BLaER1 treated with 17β-estradiol and CSF1 and Interleukin-3, amounts not matched to agents 10 nM and 100 nM (cell line): Measurements from ENCODE around the gene PEPD.

Source experiments
- H3K27ac ChIP-seq, 11 experiments: shearing (Covaris generic); formaldehyde crosslinking; 2 replicates each; pipeline ENCODE4 v1.8.1; 2022
- H3K27me3 ChIP-seq, 11 experiments: shearing (Covaris generic); formaldehyde crosslinking; 2 replicates each; pipeline ENCODE4 v1.8.1; 2022
- H3K36me3 ChIP-seq, 11 experiments: shearing (Covaris generic); formaldehyde crosslinking; 2 replicates each; pipeline ENCODE4 v1.8.1; 2022
- H3K4me1 ChIP-seq, 10 experiments: shearing (Covaris generic); formaldehyde crosslinking; 2 replicates each; pipeline ENCODE4 v1.8.1; 2022
- H3K4me2 ChIP-seq, 11 experiments: shearing (Covaris generic); formaldehyde crosslinking; 2 replicates each; pipeline ENCODE4 v1.8.1; 2022
- H3K4me3 ChIP-seq, 10 experiments: shearing (Covaris generic); formaldehyde crosslinking; 2 replicates each; pipeline ENCODE4 v1.8.1; 2022
- H3K9ac ChIP-seq, 11 experiments: shearing (Covaris generic); formaldehyde crosslinking; 2 replicates each; pipeline ENCODE4 v1.8.1; 2022
- H3K9me3 ChIP-seq, 11 experiments: shearing (Covaris generic); formaldehyde crosslinking; replicated peaks in 1 of 11; 2 replicates each; pipeline ENCODE4 v1.8.1; 2022
- H4K20me1 ChIP-seq, 11 experiments: shearing (Covaris generic); formaldehyde crosslinking; 2 replicates each; pipeline ENCODE4 v1.8.1; 2022
- Cebpa-rat ChIP-seq, 11 experiments: shearing (Covaris generic); IDR thresholded peaks; 2 replicates each; pipeline ENCODE4 v1.8.1; 2022

Gene PEPD

GRCh38 chr19:33445442-33446329 lies 75.9 kb downstream of the PEPD start:
- H3K36me3 ChIP-seq, result peaks cover 0 to 49% (median 0%) of the 10 kb centered on the region in 11 experiments; a peak in 6 of 22 replicates
- H3K4me2 ChIP-seq, result no peak overlapping the region
- peaks cover 0 to 49% (median 12%) of the 10 kb centered on the region in 11 experiments; a peak in 9 of 22 replicates for H4K20me1 ChIP-seq
- no peak overlapping the region for H3K27ac ChIP-seq
- no peak for TF ChIP-seq Cebpa-rat (IDR thresholded peaks at IDR 0.05)
- H3K27me3 ChIP-seq, result no peaks in the 10 kb centered on the region
- no peaks in the 10 kb centered on the region for H3K9me3 ChIP-seq
- H3K4me1 ChIP-seq, result peaks cover 10 to 15% (median 12%) of the 10 kb centered on the region in 10 experiments; a peak in 18 of 20 replicates
- no peak overlapping the region for H3K4me3 ChIP-seq
- no peak overlapping the region for H3K9ac ChIP-seq

GRCh38 chr19:33444562-33445441 lies 76.8 kb downstream of the PEPD start:
- no peak overlapping the region for H3K4me3 ChIP-seq
- no peak overlapping the region for H3K9ac ChIP-seq
- TF ChIP-seq Cebpa-rat (IDR thresholded peaks at IDR 0.05), result no peak
- H3K4me2 ChIP-seq, result no peak overlapping the region
- peaks cover 10 to 15% (median 12%) of the 10 kb centered on the region in 10 experiments; a peak in 18 of 20 replicates for H3K4me1 ChIP-seq
- no peak overlapping the region for H3K27ac ChIP-seq
- peaks cover 0 to 53% (median 13%) of the 10 kb centered on the region in 11 experiments; a peak in 10 of 22 replicates for H4K20me1 ChIP-seq
- peaks cover 0 to 43% (median 0%) of the 10 kb centered on the region in 11 experiments; a peak in 6 of 22 replicates for H3K36me3 ChIP-seq
- H3K9me3 ChIP-seq, result no peaks in the 10 kb centered on the region
- no peaks in the 10 kb centered on the region for H3K27me3 ChIP-seq

- Histone ChIP-seq H3K4me1 (peaks cover 10 to 15% (median 12%) of the 10 kb centered on the region in 10 experiments; a peak in 18 of 20 replicates), H3K4me2 (no peak overlapping the region), H3K9ac (no peak overlapping the region), H3K27me3 (no peaks in the 10 kb centered on the region), H3K27ac (no peak overlapping the region), H4K20me1 (peaks cover 0 to 61% (median 13%) of the 10 kb centered on the region in 11 experiments; a peak in 10 of 22 replicates), H3K36me3 (peaks cover 0 to 34% (median 0%) of the 10 kb centered on the region in 11 experiments; a peak in 5 of 22 replicates), H3K9me3 (no peaks in the 10 kb centered on the region), H3K4me3 (no peak overlapping the region)
- TF ChIP-seq Cebpa-rat (IDR thresholded peaks at IDR 0.05), result no peak
Measured at GRCh38 chr19:33443638-33444561, 77.7 kb downstream of the PEPD start.

GRCh38 chr19:33442706-33443105 lies 78.9 kb downstream of the PEPD start:
- Histone ChIP-seq H3K9me3 (no peaks in the 10 kb centered on the region), H3K27ac (no peak overlapping the region), H3K4me1 (peaks cover 6 to 12% (median 10%) of the 10 kb centered on the region in 10 experiments; a peak in 18 of 20 replicates), H3K27me3 (no peaks in the 10 kb centered on the region), H3K4me2 (no peak overlapping the region), H3K9ac (no peak overlapping the region), H3K4me3 (no peak overlapping the region), H3K36me3 (peaks cover 0 to 31% (median 0%) of the 10 kb centered on the region in 11 experiments; a peak in 5 of 22 replicates), H4K20me1 (peaks cover 0 to 64% (median 13%) of the 10 kb centered on the region in 11 experiments; a peak in 11 of 22 replicates)
- no peak for TF ChIP-seq Cebpa-rat (IDR thresholded peaks at IDR 0.05)

GRCh38 chr19:33441828-33442227 lies 79.8 kb downstream of the PEPD start:
- Histone ChIP-seq H3K9me3 (no peaks in the 10 kb centered on the region), H3K27me3 (no peaks in the 10 kb centered on the region), H3K27ac (no peak overlapping the region), H3K9ac (no peak overlapping the region), H3K36me3 (peaks cover 0 to 31% (median 0%) of the 10 kb centered on the region in 11 experiments; a peak in 5 of 22 replicates), H3K4me2 (no peak overlapping the region), H3K4me1 (peaks cover 0 to 4% (median under 1%) of the 10 kb centered on the region in 10 experiments; a peak in 11 of 20 replicates), H4K20me1 (peaks cover 0 to 57% (median 12%) of the 10 kb centered on the region in 11 experiments; a peak in 9 of 22 replicates), H3K4me3 (no peak overlapping the region)
- no peak for TF ChIP-seq Cebpa-rat (IDR thresholded peaks at IDR 0.05)

- no peak for TF ChIP-seq Cebpa-rat (IDR thresholded peaks at IDR 0.05)
- H3K4me3 ChIP-seq, result no peak overlapping the region
- no peaks in the 10 kb centered on the region for H3K4me1 ChIP-seq
- H3K9me3 ChIP-seq, result no peaks in the 10 kb centered on the region
- H3K27ac ChIP-seq, result no peak overlapping the region
- H3K36me3 ChIP-seq, result peaks cover 0 to 33% (median 0%) of the 10 kb centered on the region in 11 experiments; a peak in 5 of 22 replicates
- H3K27me3 ChIP-seq, result no peaks in the 10 kb centered on the region
- peaks cover 0 to 57% (median 9%) of the 10 kb centered on the region in 11 experiments; a peak in 9 of 22 replicates for H4K20me1 ChIP-seq
- no peak overlapping the region for H3K4me2 ChIP-seq
- H3K9ac ChIP-seq, result no peak overlapping the region
Measured at GRCh38 chr19:33441277-33441699, 80.3 kb downstream of the PEPD start.

GRCh38 chr19:33440682-33441081 lies 80.9 kb downstream of the PEPD start:
- Histone ChIP-seq H3K27ac (no peak overlapping the region), H3K4me2 (no peak overlapping the region), H3K4me1 (no peaks in the 10 kb centered on the region), H3K27me3 (no peaks in the 10 kb centered on the region), H3K4me3 (no peak overlapping the region), H3K9me3 (no peaks in the 10 kb centered on the region), H4K20me1 (peaks cover 0 to 56% (median 9%) of the 10 kb centered on the region in 11 experiments; a peak in 9 of 22 replicates), H3K9ac (no peak overlapping the region), H3K36me3 (peaks cover 0 to 35% (median 0%) of the 10 kb centered on the region in 11 experiments; a peak in 5 of 22 replicates)
- TF ChIP-seq Cebpa-rat (IDR thresholded peaks at IDR 0.05), result no peak

- no peak for TF ChIP-seq Cebpa-rat (IDR thresholded peaks at IDR 0.05)
- Histone ChIP-seq H3K4me3 (no peak overlapping the region), H3K4me1 (no peaks in the 10 kb centered on the region), H3K27ac (no peak overlapping the region), H3K9me3 (no peaks in the 10 kb centered on the region), H3K36me3 (peaks cover 0 to 33% (median 0%) of the 10 kb centered on the region in 11 experiments; a peak in 5 of 22 replicates), H4K20me1 (peaks cover 0 to 52% (median 9%) of the 10 kb centered on the region in 11 experiments; a peak in 9 of 22 replicates), H3K4me2 (no peak overlapping the region), H3K9ac (no peak overlapping the region), H3K27me3 (no peaks in the 10 kb centered on the region)
Measured at GRCh38 chr19:33440241-33440640, 81.3 kb downstream of the PEPD start.
